SKM-1 (cell line): Measurements from ENCODE around the gene RNF4.
"Not testable (repeated sequence)": the region's sequence is repeated elsewhere in the genome, so short reads cannot be mapped to it uniquely, and the experiment has no call there.

Source experiments
- DNase-seq: peaks from one replicate; lab custom pipeline; 2025; ENCODE audit not compliant: unreplicated experiment; lab: John Stamatoyannopoulos, UW

The RNF4 gene

GRCh38 chr4:2457481-2458295 is 11.2 kb upstream of the RNF4 start:
- no peak for DNase-seq

- DNase-seq: no peak
Observed at GRCh38 chr4:2458546-2459491, 10.1 kb upstream of the RNF4 start.

- no peak for DNase-seq
Observed at GRCh38 chr4:2459589-2460349, 9.1 kb upstream of the RNF4 start.

GRCh38 chr4:2461246-2461960 is 7.5 kb upstream of the RNF4 start:
- DNase-seq: no peak

- peak; percentile 40 for DNase-seq
Observed at GRCh38 chr4:2462218-2462991, 6.5 kb upstream of the RNF4 start.

GRCh38 chr4:2462992-2463762 is 5.7 kb upstream of the RNF4 start:
- no peak for DNase-seq

- no peak for DNase-seq
Observed at GRCh38 chr4:2465032-2465431, 3.9 kb upstream of the RNF4 start.

- not testable (repeated sequence) for DNase-seq
Observed at GRCh38 chr4:2465544-2465943, 3.4 kb upstream of the RNF4 start.

- DNase-seq: peak; percentile 42
Observed at GRCh38 chr4:2469192-2469984, 482 bp downstream of the RNF4 start.

GRCh38 chr4:2470791-2471190 is 1.9 kb downstream of the RNF4 start:
- no peak for DNase-seq

- no peak for DNase-seq
Observed at GRCh38 chr4:2472187-2472586, 3.3 kb downstream of the RNF4 start.

- DNase-seq: no peak
Observed at GRCh38 chr4:2478229-2478628, 9.3 kb downstream of the RNF4 start.

GRCh38 chr4:2480649-2481048 is 11.7 kb downstream of the RNF4 start:
- no peak for DNase-seq

- DNase-seq: no peak
Observed at GRCh38 chr4:2482192-2482591, 13.3 kb downstream of the RNF4 start.

- no peak for DNase-seq
Observed at GRCh38 chr4:2482693-2483092, 13.8 kb downstream of the RNF4 start.

GRCh38 chr4:2483237-2483636 is 14.3 kb downstream of the RNF4 start:
- DNase-seq: no peak

- DNase-seq: no peak
Observed at GRCh38 chr4:2484185-2484584, 15.3 kb downstream of the RNF4 start.

GRCh38 chr4:2484993-2485392 is 16.1 kb downstream of the RNF4 start:
- DNase-seq: peak; percentile 98
